ENCODE measurements around the gene UBE2Q2.
"Not testable (repeated sequence)": the region's sequence is repeated elsewhere in the genome, so short reads cannot be mapped to it uniquely, and the experiment has no call there.

UBE2Q2 gene

GRCh38 chr15:75842722-75843677 lies at the start of gene UBE2Q2:
TSS of gene UBE2Q2 (plus strand) at chr15:75843447. CDS start at chr15:75843667, 220 bp downstream.
- TF ChIP-seq CTCF (IDR thresholded peaks at IDR 0.05; ENCODE audit: extremely low read depth, missing control alignments) = no peak
- DNase-seq (ENCODE audit: low spot score) = peak; percentile 91

- TF ChIP-seq CTCF (IDR thresholded peaks at IDR 0.05; ENCODE audit: extremely low read depth, missing control alignments) = no peak
- DNase-seq (ENCODE audit: low spot score) = no peak
Measured at GRCh38 chr15:75796321-75796720, 46.9 kb upstream of the UBE2Q2 start.

- DNase-seq (ENCODE audit: low spot score) = not testable (repeated sequence)
Measured at GRCh38 chr15:75797146-75797545, 46.1 kb upstream of the UBE2Q2 start.

GRCh38 chr15:75799190-75799589 lies 44.1 kb upstream of the UBE2Q2 start:
- no peak for DNase-seq (ENCODE audit: low spot score)
- no peak for TF ChIP-seq CTCF (IDR thresholded peaks at IDR 0.05; ENCODE audit: extremely low read depth, missing control alignments)

- DNase-seq (ENCODE audit: low spot score) = not testable (repeated sequence)
Measured at GRCh38 chr15:75800409-75800808, 42.8 kb upstream of the UBE2Q2 start.

GRCh38 chr15:75801859-75802593 lies 41.2 kb upstream of the UBE2Q2 start:
- peak; percentile 85 for DNase-seq (ENCODE audit: low spot score)
- peak; percentile 43 for TF ChIP-seq CTCF (IDR thresholded peaks at IDR 0.05; ENCODE audit: extremely low read depth, missing control alignments)

- DNase-seq (ENCODE audit: low spot score) = not testable (repeated sequence)
Measured at GRCh38 chr15:75807486-75807885, 35.8 kb upstream of the UBE2Q2 start.

- DNase-seq (ENCODE audit: low spot score) = not testable (repeated sequence)
Measured at GRCh38 chr15:75808009-75808408, 35.2 kb upstream of the UBE2Q2 start.

- no peak for DNase-seq (ENCODE audit: low spot score)
- no peak for TF ChIP-seq CTCF (IDR thresholded peaks at IDR 0.05; ENCODE audit: extremely low read depth, missing control alignments)
Measured at GRCh38 chr15:75808563-75808962, 34.7 kb upstream of the UBE2Q2 start.

Measured in GM20000 (cell line).